ENCODE results near the gene NECTIN2. TPM values are rescaled to one million over a fixed set of nuclear protein-coding genes. Genes with fewer than 3 reads are reported as not detected.
A peak's percentile ranks its signal among the peaks of the same experiment; 100 is the strongest.

The NECTIN2 gene
- total RNA-seq, 1 experiment from 2014 or later, result 104 TPM

GRCh38 chr19:44806291-44806690, 39.8 kb upstream of the NECTIN2 start:
- peaks cover 13% of the 10 kb centered on the region for H3K4me1 ChIP-seq (ENCODE audit: control insufficient read depth, insufficient read depth, low read length)
- ChIA-PET CTCF (interaction anchor here (0.6 kb wide), 1 partner anchor 14 kb away, joined by 12 read pairs; no protein-coding TSS in a partner anchor), POLR2A (no interaction called here)
- H3K27me3 ChIP-seq (ENCODE audit: control insufficient read depth, insufficient read depth, low read length), result no peaks in the 10 kb centered on the region
- BruUV-seq (replicated peaks), result no TSS peak
- ATAC-seq (no peak), DNase-seq (ENCODE audit: low read depth, low spot score) (no peak)
- TF ChIP-seq POLR2AphosphoS5 (IDR thresholded peaks at IDR 0.05; ENCODE audit: low read depth, low read length) (no peak), SIN3A (IDR thresholded peaks at IDR 0.05; ENCODE audit: borderline replicate concordance, insufficient read depth, low read depth, low read length) (no peak), CTCF (IDR thresholded peaks at IDR 0.05) (no peak), TCF7L2 (IDR thresholded peaks at IDR 0.05; ENCODE audit: low read depth, low read length) (no peak)
- H3K4me3 ChIP-seq (ENCODE audit: low read depth in 2 of 2, low read length in 2 of 2), result no peak overlapping the region
- no peaks in the 10 kb centered on the region for H3K36me3 ChIP-seq (ENCODE audit: control insufficient read depth, insufficient read depth, low read length)
- H3K27ac ChIP-seq (ENCODE audit: low read length), result no peak overlapping the region
- no peaks in the 10 kb centered on the region for H3K9me3 ChIP-seq (ENCODE audit: control insufficient read depth, insufficient read depth, low read depth, low read length)
- intact Hi-C loops (cut with micrococcal nuclease; ENCODE audit: unreplicated experiment), result no loop called here
- in situ Hi-C loops (cut with HindIII; ENCODE audit: low pct_unique_long_range_greater_than_20kb, low sequenced_read_pairs), result no loop called here

- in situ Hi-C loops (cut with HindIII; ENCODE audit: low pct_unique_long_range_greater_than_20kb, low sequenced_read_pairs) (no loop called here), intact Hi-C loops (cut with micrococcal nuclease; ENCODE audit: unreplicated experiment) (no loop called here)
- DNase-seq (ENCODE audit: low read depth, low spot score) (no peak), ATAC-seq (peak; percentile 33; the same call in 1 of the 2 replicates)
- TF ChIP-seq SIN3A (IDR thresholded peaks at IDR 0.05; ENCODE audit: borderline replicate concordance, insufficient read depth, low read depth, low read length) (no peak), TCF7L2 (IDR thresholded peaks at IDR 0.05; ENCODE audit: low read depth, low read length) (no peak), POLR2AphosphoS5 (IDR thresholded peaks at IDR 0.05; ENCODE audit: low read depth, low read length) (no peak), REST (IDR thresholded peaks at IDR 0.05; ENCODE audit: insufficient read depth in 1 of 2, low read depth in 2 of 2, low read length in 1 of 2) (no peak), CTCF (IDR thresholded peaks at IDR 0.05) (no peak)
- POLR2A ChIA-PET, result no interaction called here
- H3K4me3 ChIP-seq (ENCODE audit: low read depth in 2 of 2, low read length in 2 of 2), result no peak overlapping the region
- H3K36me3 ChIP-seq (ENCODE audit: control insufficient read depth, insufficient read depth, low read length), result no peaks in the 10 kb centered on the region
- H3K4me1 ChIP-seq (ENCODE audit: control insufficient read depth, insufficient read depth, low read length), result peaks cover 13% of the 10 kb centered on the region
- BruUV-seq (replicated peaks), result no TSS peak
- no peaks in the 10 kb centered on the region for H3K9me3 ChIP-seq (ENCODE audit: control insufficient read depth, insufficient read depth, low read depth, low read length)
- CTCF ChIA-PET, result interaction anchor here (0.6 to 1.4 kb wide), 4 partner anchors 10 to 83 kb away, joined by 3 to 12 read pairs (median 4); partner anchors contain the start of gene NECTIN2
- H3K27ac ChIP-seq (ENCODE audit: low read length), result peak overlapping the region; percentile 26
- no peaks in the 10 kb centered on the region for H3K27me3 ChIP-seq (ENCODE audit: control insufficient read depth, insufficient read depth, low read length)
Observed at GRCh38 chr19:44807162-44807561, 38.9 kb upstream of the NECTIN2 start.
